Measurements from ENCODE around the gene CLSTN2.

DNA sequence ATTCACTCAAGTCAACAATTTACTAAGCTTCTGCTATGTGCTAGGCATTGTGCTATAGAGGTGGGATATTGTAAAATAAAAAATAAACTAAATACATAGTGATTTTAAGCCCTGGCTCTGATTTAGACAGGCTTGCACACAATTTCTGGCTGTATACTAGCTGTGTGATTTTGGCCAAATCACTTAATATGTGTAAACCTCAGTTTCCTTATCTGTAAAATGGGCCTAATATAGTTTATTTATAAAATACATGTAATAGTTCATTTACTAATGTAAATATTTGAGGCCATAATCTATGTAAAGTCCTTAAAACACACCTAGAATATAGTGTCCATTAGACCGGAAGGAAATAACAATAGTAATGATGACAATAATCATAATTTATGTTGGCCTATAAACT, 363.1 kb downstream of the CLSTN2 start:
- TF ChIP-seq CTBP1 (IDR thresholded peaks at IDR 0.05; ENCODE audit: borderline replicate concordance) (no peak), SP1 (IDR thresholded peaks at IDR 0.05) (no peak)

Measured in HEK293T (cell line).